ENCODE results near the gene IL10RB.
"Not testable (repeated sequence)": the region's sequence is repeated elsewhere in the genome, so short reads cannot be mapped to it uniquely, and the experiment has no call there.

DNA sequence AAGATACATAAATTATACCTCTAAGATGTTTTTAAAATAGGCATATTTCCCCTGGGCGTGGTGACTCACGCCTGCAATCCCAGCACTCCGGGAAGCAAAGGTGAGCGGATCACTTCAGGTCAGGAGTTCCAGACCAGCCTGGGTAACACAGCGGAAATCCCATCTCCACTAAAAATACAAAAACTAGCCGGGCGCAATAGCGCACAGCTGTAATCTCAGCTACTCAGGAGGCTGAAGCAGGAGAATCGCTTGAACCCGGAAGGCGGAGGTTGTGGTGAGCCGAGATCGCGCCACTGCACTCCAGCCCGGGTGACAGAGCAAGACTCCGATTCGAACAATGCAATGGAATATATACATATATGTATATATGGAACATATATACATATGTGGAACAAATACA is 54.8 kb downstream of the IL10RB start:
- TF ChIP-seq, protein P1, sequence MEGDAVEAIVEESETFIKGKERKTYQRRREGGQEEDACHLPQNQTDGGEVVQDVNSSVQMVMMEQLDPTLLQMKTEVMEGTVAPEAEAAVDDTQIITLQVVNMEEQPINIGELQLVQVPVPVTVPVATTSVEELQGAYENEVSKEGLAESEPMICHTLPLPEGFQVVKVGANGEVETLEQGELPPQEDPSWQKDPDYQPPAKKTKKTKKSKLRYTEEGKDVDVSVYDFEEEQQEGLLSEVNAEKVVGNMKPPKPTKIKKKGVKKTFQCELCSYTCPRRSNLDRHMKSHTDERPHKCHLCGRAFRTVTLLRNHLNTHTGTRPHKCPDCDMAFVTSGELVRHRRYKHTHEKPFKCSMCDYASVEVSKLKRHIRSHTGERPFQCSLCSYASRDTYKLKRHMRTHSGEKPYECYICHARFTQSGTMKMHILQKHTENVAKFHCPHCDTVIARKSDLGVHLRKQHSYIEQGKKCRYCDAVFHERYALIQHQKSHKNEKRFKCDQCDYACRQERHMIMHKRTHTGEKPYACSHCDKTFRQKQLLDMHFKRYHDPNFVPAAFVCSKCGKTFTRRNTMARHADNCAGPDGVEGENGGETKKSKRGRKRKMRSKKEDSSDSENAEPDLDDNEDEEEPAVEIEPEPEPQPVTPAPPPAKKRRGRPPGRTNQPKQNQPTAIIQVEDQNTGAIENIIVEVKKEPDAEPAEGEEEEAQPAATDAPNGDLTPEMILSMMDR (IDR thresholded peaks at IDR 0.05), result not testable (repeated sequence)
- TF ChIP-seq EP300, POLR2A (IDR thresholded peaks at IDR 0.05): not testable (repeated sequence)
